ENCODE results near the gene FHIT. TPM values are rescaled to one million over a fixed set of nuclear protein-coding genes. Genes with fewer than 3 reads are reported as not detected.

FHIT gene
- total and polyA plus RNA-seq, 2 of the 4 experiments (the other 2 are of a cell fraction) = 0.07 TPM; not detected in 1

GRCh38 chr3:60703008-60703407 is 548.2 kb downstream of the FHIT start:
- H4K5ac ChIP-seq (ENCODE audit: low read depth, low read length) = no peak overlapping the region
- H4K8ac ChIP-seq (ENCODE audit: low read depth in 2 of 2, low read length in 2 of 2) = no peak overlapping the region
- H2BK20ac ChIP-seq (ENCODE audit: low read depth, low read length) = no peak overlapping the region
- no TSS peak for BruUV-seq (replicated peaks)
- no peak overlapping the region for H3K23ac ChIP-seq (ENCODE audit: low read depth, low read length)
- H3K27ac ChIP-seq (ENCODE audit: insufficient read depth, low read length) = no peak overlapping the region
- no CpG with 5 or more reads among the region's 3 CpGs for WGBS, 2 experiments (ENCODE audit: extremely low coverage in 2 of 2, insufficient read length in 1 of 2)
- in situ Hi-C loops (cut with MboI; ENCODE audit: low sequenced_read_pairs) = no loop called here
- no peak overlapping the region for H2BK5ac ChIP-seq (ENCODE audit: low read depth, low read length, poor library complexity, severe bottlenecking)
- no peak overlapping the region for H3K9ac ChIP-seq (ENCODE audit: low read depth, low read length)
- ChIA-PET CTCF (no interaction called here), POLR2A (ENCODE audit: unreplicated experiment) (no interaction called here)
- H2BK15ac ChIP-seq (ENCODE audit: low read depth, low read length) = no peak overlapping the region
- H3K4me1 ChIP-seq (ENCODE audit: control insufficient read depth, insufficient read depth, low read length) = no peaks in the 10 kb centered on the region
- H2AFZ ChIP-seq (replicated peaks; ENCODE audit: low read length, poor library complexity) = no peak overlapping the region
- no peak for DNase-seq
- H3K14ac ChIP-seq (replicated peaks; ENCODE audit: low read depth, low read length) = no peak overlapping the region
- H2BK120ac ChIP-seq (ENCODE audit: low read depth, low read length) = no peak overlapping the region
- no peaks in the 10 kb centered on the region for H3K27me3 ChIP-seq (ENCODE audit: control insufficient read depth, insufficient read depth, low read length)
- no peak overlapping the region for H3K18ac ChIP-seq (ENCODE audit: low read depth, low read length)
- H3K56ac ChIP-seq (ENCODE audit: extremely low read depth, insufficient read depth, low read length) = no peak overlapping the region
- no peak overlapping the region for H3K4me2 ChIP-seq (ENCODE audit: low read depth, low read length)
- no peak for ATAC-seq (ENCODE audit: low read depth)
- no peak overlapping the region for H2AK9ac ChIP-seq (replicated peaks; ENCODE audit: low read depth, low read length, poor library complexity)
- H3K79me1 ChIP-seq (ENCODE audit: low read depth in 1 of 2, low read length in 2 of 2) = no peaks in the 10 kb centered on the region
- no peak overlapping the region for H4K91ac ChIP-seq (ENCODE audit: insufficient read depth, low read depth, low read length)
- dilution Hi-C loops (cut with HindIII; ENCODE audit: low sequenced_read_pairs, unreplicated experiment) = no loop called here
- H3K4ac ChIP-seq (ENCODE audit: low read depth, low read length) = no peak overlapping the region
- H3K4me3 ChIP-seq (ENCODE audit: insufficient read depth, low read depth, low read length) = no peak overlapping the region
- H3K9me3 ChIP-seq (ENCODE audit: control insufficient read depth, insufficient read depth, low read length) = no peaks in the 10 kb centered on the region
- TF ChIP-seq SMC3 (IDR thresholded peaks at IDR 0.05; ENCODE audit: low read depth, low read length) = no peak
- TF ChIP-seq CHD1 (IDR thresholded peaks at IDR 0.05; ENCODE audit: low read depth, low read length) = no peak
- no peak for TF ChIP-seq CEBPB (IDR thresholded peaks at IDR 0.05; ENCODE audit: low read depth, low read length)
- TF ChIP-seq MXI1 (IDR thresholded peaks at IDR 0.05; ENCODE audit: borderline replicate concordance, low read depth, low read length) = no peak
- no peak for TF ChIP-seq MAFK (IDR thresholded peaks at IDR 0.05; ENCODE audit: low read depth, low read length)
- no peak for TF ChIP-seq USF2 (IDR thresholded peaks at IDR 0.05; ENCODE audit: low read depth, low read length)
- no peak for TF ChIP-seq NFE2L2 (IDR thresholded peaks at IDR 0.05; ENCODE audit: low read depth, low read length)
- no peak for TF ChIP-seq RFX5 (IDR thresholded peaks at IDR 0.05; ENCODE audit: low read depth, low read length)
- no peak for TF ChIP-seq RAD21 (IDR thresholded peaks at IDR 0.05; ENCODE audit: low read length)
- no peak for TF ChIP-seq BHLHE40 (IDR thresholded peaks at IDR 0.05; ENCODE audit: low read depth, low read length)
- TF ChIP-seq MAZ (IDR thresholded peaks at IDR 0.05; ENCODE audit: borderline replicate concordance, low read depth, low read length) = no peak
- TF ChIP-seq FOS (IDR thresholded peaks at IDR 0.05; ENCODE audit: low read depth, low read length) = no peak
- TF ChIP-seq ELK1 (IDR thresholded peaks at IDR 0.05; ENCODE audit: borderline replicate concordance, low read depth, low read length) = no peak
- no peaks in the 10 kb centered on the region for H3K9me1 ChIP-seq (ENCODE audit: insufficient read depth, low read length)
- H3K36me3 ChIP-seq (ENCODE audit: control insufficient read depth, insufficient read depth, low read length) = no peaks in the 10 kb centered on the region
- H2AK5ac ChIP-seq (ENCODE audit: low read depth, low read length) = no peak overlapping the region
- intact Hi-C loops (cut with micrococcal nuclease) = no loop called here
- no peaks in the 10 kb centered on the region for H4K20me1 ChIP-seq (ENCODE audit: insufficient read depth, low read length)
